NCI-H510A (cell line): ENCODE results near the gene MBD3L2B.
"Not testable (repeated sequence)": the region's sequence is repeated elsewhere in the genome, so short reads cannot be mapped to it uniquely, and the experiment has no call there.

Experiments
- DNase-seq: peaks from one replicate; lab custom pipeline; 2025; lab: John Stamatoyannopoulos, UW

Gene MBD3L2B

DNA sequence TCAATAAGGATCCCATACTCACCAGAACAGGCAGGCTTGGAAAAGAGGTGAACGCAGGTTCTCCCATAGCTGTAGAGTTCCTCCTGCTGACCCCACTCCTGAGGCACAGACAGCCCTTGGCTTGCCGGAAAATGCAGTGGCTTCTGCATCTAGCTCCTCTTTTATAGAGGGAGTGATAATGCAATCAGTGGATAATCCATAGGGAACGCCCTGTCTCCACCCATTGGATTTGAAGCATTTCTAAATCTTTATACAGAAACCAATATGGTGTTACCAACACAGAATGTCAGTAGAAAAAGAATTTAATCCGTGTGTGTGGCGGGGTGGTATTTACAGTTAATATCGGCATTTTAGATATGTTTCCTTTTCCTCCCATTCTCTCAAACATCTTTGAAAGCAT is at the start of gene MBD3L2B:
Gene MBD3L2B (minus strand): TSS at position 101 of the 400 bp plus-strand sequence. CDS start 34 bp downstream, at position 67.
- DNase-seq: not testable (repeated sequence)

- no peak for DNase-seq
Measured at GRCh38 chr19:7069904-7070226, 48.6 kb upstream of the MBD3L2B start.

- peak; percentile 82 for DNase-seq
Measured at GRCh38 chr19:7069042-7069903, 48.0 kb upstream of the MBD3L2B start, which contains the start of gene ZNF557. TSS of gene ZNF557 (plus strand) at chr19:7069703. CDS start at chr19:7075075, 5,372 bp downstream.

GRCh38 chr19:7068599-7068998 is 47.4 kb upstream of the MBD3L2B start:
- no peak for DNase-seq

DNA sequence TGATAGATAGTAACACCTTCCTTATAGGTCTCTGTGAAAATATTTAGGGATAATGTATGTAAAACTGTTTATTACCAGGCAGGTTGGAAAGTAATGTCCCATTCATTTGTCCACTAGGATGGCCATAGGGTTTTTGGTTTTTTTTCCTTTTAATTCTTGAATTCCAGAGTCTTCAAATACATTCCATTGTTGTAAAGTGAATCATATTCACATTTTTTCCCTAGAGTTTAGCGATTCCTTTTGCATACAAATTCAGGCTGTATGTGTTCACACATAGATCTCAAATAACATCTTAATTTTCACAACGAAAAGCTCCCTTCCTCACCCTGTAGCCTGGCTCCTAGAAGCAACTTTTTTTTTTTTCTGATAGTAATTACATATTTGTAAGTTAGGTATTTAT is 46.5 kb upstream of the MBD3L2B start:
- DNase-seq: no peak

GRCh38 chr19:7067122-7067521 is 45.9 kb upstream of the MBD3L2B start:
- not testable (repeated sequence) for DNase-seq

GRCh38 chr19:7063764-7064418 is 42.7 kb upstream of the MBD3L2B start:
- no peak for DNase-seq

DNA sequence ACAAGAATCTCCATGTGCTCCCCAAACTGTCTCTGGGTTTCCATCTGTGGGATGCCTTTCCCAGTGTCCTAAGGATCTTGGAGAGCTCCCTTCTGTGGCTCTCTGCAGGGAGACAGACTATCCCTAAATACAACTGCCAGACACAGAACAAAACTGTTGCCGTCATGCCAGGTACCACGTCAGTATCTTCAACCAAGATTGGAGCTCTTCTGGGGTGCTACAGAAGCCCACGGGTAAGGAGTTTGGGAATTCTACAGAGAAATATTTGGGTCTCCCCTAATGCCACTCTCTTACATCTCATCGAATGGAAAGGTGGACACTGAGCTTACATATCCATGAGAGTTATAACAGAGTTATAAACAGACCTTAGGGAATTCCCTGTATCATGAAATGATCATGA is 42.1 kb upstream of the MBD3L2B start:
- no peak for DNase-seq

DNA sequence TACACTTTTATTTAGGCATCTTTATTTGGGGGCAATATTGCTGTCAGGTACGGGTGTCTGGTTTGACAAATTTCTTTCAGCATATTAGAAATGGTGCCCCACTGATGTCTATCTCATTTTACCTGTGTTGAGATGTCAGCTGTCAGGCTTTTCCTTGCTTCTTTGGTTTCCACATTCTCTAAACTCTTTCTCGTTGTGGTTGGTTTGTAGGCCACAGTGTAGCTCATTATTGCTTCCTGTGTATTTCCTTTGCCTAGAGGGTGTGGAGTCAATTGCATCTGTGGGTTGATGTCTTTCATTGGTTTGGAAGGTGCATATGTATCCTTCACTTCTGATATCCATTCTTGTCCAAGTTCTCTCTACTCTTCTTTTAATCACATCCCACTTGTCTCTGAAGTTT is 38.7 kb upstream of the MBD3L2B start:
- DNase-seq: not testable (repeated sequence)

GRCh38 chr19:7058576-7058975 is 37.3 kb upstream of the MBD3L2B start, which contains the start of gene MBD3L3:
TSS of gene MBD3L3 (minus strand) at chr19:7058676. CDS start at chr19:7058605, 71 bp downstream.
- DNase-seq: not testable (repeated sequence)

DNA sequence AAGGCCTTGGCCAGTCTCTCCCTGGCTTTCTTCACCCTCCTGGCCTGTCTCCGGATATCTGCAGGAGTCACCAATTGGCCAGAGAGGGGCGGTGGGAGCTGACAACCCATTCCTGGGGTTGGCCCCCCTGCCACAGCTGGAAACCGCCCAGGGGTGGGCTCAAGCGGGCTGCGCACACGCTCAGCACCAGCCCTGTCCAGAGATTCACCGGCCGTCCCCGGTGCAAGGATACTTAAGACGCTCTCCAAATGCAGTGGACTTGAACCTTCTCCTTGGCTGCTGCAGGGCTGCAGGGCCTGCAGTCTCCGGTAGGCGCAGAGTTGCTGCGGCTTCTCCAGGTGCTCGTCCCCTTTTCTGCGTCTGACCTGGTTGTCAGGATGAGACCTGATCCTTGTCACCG is 35.1 kb upstream of the MBD3L2B start:
- not testable (repeated sequence) for DNase-seq

- DNase-seq: not testable (repeated sequence)
Measured at GRCh38 chr19:7055679-7056078, 34.4 kb upstream of the MBD3L2B start.

DNA sequence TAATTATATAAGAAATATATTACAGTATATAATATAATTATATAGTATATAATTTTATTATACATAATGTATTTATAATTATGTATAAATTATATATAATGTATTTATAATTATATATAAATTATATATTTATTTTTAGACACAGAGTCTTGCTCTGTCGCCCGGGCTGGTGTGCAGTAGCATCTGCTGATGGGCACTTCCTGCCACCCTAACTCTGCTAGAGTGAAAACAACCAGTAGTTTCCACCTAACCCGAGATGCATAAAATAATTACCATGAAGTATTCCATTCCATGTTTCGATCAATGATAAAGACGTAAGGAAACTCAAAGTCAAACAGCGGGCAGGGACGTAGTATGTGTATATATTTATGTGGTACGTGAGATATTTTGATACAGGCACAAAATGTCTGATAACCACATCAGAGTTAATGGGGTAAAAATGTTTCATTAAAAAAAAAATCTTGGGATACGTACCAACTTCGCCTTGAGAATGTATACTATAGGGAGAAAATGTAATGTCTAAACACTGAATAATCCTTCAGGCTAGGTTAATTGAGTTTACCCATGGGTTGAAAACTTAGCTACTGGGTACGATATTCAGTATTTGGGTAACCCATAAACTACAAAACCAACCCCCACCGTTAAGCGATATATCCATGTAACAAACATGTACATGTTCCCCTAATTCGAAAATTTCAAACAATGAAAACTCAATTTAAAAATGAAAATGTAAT is 33.6 kb upstream of the MBD3L2B start:
- DNase-seq: not testable (repeated sequence)

- DNase-seq: not testable (repeated sequence)
Measured at GRCh38 chr19:7052896-7053295, 31.7 kb upstream of the MBD3L2B start.

- not testable (repeated sequence) for DNase-seq
Measured at GRCh38 chr19:7051421-7051820, 30.2 kb upstream of the MBD3L2B start.

GRCh38 chr19:7049021-7049420 is 27.8 kb upstream of the MBD3L2B start, which contains the start of gene MBD3L2:
TSS of gene MBD3L2 (plus strand) at chr19:7049321. CDS start at chr19:7049374, 53 bp downstream.
- DNase-seq: not testable (repeated sequence)

DNA sequence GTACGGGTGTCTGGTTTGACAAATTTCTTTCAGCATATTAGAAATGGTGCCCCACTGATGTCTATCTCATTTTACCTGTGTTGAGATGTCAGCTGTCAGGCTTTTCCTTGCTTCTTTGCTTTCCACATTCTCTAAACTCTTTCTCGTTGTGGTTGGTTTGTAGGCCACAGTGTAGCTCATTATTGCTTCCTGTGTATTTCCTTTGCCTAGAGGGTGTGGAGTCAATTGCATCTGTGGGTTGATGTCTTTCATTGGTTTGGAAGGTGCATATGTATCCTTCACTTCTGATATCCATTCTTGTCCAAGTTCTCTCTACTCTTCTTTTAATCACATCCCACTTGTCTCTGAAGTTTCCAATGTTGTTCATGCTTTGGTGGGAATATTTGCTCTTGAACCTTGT is 20.3 kb upstream of the MBD3L2B start:
- not testable (repeated sequence) for DNase-seq

DNA sequence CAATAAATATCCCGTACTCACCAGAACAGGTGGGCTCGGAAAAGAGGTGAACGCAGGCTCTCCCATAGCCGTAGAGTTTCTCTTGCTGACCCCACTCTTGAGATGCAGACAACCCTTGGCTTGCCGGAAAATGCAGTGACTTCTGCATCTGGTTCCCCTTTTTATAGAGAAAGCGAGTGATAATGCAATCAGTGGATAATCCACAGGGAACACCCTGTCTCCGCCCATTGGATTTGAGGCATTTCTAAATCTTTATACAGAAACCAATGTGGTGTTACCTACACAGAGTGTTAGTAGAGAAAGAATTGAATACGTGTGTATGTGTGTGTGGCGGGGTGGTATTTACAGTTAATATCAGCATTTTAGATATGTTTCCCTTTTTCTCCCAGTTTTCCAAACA is 18.8 kb upstream of the MBD3L2B start, which contains the start of gene MBD3L4:
Gene MBD3L4 (minus strand): TSS at position 101 of the 400 bp plus-strand sequence. CDS start 35 bp downstream, at position 66.
- not testable (repeated sequence) for DNase-seq

GRCh38 chr19:7030278-7030677 is 9.0 kb upstream of the MBD3L2B start, which contains the start of gene MBD3L5:
TSS of gene MBD3L5 (plus strand) at chr19:7030578. CDS start at chr19:7030612, 34 bp downstream.
- DNase-seq: not testable (repeated sequence)

DNA sequence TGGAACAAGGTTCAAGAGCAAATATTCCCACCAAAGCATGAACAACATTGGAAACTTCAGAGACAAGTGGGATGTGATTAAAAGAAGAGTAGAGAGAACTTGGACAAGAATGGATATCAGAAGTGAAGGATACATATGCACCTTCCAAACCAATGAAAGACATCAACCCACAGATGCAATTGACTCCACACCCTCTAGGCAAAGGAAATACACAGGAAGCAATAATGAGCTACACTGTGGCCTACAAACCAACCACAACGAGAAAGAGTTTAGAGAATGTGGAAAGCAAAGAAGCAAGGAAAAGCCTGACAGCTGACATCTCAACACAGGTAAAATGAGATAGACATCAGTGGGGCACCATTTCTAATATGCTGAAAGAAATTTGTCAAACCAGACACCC is 7.6 kb upstream of the MBD3L2B start:
- not testable (repeated sequence) for DNase-seq

GRCh38 chr19:7018828-7019227 is 2.4 kb downstream of the MBD3L2B start:
- no peak for DNase-seq

DNA sequence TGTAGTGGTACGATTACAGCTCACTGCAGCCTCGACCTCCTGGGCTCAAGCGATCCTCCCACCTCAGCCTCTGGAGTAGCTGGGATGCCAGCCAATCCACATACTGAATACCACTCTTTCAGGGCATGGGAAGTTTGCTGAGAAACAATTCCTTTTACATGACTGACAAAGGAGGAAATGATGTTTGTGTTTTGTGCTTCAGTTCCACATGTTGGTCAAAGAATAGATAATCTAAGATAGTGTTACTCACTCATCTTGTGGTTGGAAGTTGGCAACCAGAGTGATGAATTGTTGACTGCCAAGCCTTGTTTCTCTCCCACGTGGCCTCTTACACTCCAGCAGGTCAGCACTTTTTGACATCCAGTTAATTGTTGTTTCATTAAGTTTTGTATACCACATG is 7.6 kb downstream of the MBD3L2B start:
- no peak for DNase-seq
